ENCODE data around the gene SGTA.

SGTA gene

GRCh38 chr19:2768365-2769132, 14.5 kb downstream of the SGTA start:
- DNase-seq: no peak

- DNase-seq: no peak
These were observed 15.4 kb downstream of the SGTA start for GRCh38 chr19:2767688-2768087.

- no peak for DNase-seq
These were observed 16.3 kb downstream of the SGTA start for GRCh38 chr19:2766594-2767372.

DNA sequence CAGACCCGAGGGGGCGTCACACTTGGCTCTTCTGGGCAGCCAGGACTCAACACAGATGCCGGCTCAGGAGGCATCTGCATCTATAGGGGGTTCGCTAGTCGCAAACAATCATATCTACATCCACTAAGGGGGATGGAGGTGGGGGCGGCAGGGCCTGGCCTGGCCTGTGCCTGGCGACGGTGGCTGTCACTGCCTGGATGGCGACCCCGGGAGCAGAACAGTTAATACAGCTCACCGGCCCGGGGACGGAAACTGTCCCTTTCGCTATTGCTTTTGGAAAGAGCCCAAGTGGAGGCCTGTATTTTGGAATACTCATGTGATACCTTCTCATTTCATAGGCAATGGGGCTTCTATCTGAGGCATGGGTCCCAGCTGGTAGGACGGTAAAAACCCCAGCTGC, 17.7 kb downstream of the SGTA start:
- no peak for DNase-seq

GRCh38 chr19:2764945-2765344, 18.1 kb downstream of the SGTA start:
- no peak for DNase-seq

GRCh38 chr19:2763687-2764086, 19.4 kb downstream of the SGTA start:
- DNase-seq: no peak

DNA sequence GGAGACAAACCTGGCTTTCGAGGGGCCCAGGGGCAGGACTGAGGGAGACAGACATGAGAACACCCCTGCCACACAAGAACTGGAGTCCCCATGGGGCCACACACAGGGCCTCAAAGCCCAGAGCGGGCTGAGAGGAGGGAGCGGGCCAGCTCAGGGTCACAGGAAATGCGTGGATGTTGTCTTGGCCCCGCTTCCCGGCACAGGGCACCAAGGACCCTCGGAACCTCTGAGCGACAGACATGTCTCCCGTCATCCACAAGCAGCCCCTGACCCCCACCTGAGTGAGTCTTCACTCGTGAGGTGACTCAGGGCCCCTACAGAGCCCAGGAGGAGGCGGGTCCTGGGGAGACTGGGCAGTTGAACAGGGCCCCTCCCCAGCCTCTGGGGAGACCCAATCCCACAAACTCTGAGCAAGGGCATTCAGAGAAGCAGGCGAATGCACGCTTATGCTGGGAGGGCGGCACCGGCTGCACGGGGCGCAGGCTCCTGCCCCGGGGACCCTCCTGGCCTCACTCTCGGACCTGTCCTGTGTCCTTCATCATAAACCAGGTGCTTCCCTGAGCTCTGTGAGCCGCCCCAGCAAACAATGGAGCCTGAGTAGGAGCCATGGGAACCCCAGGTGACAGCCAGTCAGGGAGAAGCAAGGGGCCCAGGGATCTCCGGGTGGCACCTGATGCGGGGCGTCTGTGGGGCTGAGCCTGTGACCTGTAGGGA, 20.1 kb downstream of the SGTA start:
- no peak for DNase-seq

DNA sequence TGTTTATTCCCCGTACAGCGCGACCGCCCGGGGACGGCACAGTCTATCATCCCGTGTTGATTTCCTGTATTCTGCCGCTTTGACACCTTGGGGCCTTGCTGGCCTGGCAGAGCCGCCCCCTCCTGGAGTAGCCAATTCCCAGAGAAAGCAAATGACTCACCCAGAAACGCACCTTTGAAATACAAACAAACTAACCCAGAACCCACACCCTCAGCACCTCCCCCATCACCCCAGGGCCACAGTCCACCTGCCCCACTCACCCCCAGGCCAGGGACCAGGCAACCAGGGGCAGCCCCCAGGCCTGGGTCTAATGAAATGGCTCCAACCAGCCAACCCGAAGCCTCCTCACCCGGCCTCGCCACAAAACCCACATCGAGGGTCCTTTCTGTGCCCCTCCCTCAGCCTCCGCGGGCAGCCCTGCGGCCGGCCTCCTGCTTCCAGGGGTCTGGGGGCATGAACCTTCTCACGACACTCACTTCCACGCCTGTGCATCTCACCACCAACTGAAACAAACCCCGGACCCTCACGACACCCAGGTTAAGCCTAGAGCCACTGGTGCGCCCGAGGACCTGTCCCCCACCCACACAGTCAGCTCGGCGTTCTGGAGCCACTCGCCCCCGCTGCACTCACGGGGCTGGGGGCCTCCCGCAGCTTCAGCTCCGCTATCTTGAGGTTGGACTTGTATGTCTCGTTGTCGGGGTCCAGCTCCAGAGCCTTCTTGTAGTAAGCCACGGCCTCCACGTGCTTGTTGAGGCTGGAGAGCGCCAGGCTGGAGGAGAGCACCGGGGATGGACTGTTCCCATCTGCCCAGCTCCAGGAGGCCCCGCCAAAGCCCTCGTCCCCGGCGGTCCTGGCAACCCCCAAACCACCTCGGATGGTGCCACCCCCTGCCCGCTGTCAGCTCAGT, 20.9 kb downstream of the SGTA start:
- DNase-seq: no peak

DNA sequence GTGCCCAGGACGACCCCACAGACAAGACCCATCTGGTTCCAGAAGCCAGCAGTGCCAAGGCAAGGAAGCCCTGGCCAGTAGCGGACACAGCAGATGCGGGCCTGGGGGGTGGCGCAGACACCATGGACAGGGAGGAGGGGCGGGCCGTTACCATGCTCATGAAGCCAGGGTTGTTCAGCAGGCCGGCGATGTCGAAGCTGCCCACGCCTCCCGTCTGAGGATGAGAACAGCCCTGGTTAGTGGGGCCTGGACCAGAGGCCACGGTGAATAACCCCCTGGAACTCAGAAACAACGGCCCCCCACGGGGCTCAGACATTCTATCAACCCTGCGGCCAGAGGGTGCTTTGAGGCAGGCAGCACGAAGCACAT, 21.8 kb downstream of the SGTA start:
- DNase-seq: no peak

DNA sequence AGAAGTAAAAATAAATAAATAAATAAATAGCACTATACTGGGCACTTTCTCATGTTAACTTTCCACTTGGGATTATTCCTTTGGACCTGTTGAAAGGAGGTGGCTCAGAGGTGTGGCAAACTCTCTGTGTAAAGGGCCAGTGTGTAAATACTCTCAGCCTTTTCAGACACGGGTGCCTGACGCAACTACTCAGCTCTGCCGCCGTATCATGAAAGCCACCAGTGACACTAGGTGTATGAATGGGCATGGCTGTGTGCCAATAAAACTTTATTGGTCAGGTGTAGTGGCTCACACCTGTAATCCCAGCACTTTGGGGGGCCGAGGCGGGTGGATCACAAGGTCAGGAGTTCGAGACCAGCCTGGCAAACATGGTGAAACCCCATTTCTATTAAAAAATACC, 23.1 kb downstream of the SGTA start:
- no peak for DNase-seq

DNA sequence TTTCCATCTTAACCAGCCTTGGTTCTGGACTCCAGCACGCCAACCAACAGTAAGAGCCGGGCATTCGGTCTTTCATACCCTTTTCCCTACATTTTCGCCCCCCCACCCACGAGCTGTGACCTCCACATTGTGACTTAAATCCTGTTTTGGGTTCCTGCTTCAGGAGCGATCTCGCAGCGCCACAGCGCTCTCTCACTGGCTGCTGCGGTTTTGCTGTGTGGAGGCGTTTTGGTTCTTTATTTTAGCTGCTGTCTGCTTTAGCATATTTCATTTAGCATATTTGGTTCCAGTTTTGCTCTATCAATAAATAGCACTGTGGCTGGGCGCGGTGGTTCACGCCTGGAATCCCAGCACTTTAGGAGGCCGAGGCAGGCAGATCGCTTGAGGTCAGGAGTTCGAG, 23.7 kb downstream of the SGTA start:
- DNase-seq: no peak

DNA sequence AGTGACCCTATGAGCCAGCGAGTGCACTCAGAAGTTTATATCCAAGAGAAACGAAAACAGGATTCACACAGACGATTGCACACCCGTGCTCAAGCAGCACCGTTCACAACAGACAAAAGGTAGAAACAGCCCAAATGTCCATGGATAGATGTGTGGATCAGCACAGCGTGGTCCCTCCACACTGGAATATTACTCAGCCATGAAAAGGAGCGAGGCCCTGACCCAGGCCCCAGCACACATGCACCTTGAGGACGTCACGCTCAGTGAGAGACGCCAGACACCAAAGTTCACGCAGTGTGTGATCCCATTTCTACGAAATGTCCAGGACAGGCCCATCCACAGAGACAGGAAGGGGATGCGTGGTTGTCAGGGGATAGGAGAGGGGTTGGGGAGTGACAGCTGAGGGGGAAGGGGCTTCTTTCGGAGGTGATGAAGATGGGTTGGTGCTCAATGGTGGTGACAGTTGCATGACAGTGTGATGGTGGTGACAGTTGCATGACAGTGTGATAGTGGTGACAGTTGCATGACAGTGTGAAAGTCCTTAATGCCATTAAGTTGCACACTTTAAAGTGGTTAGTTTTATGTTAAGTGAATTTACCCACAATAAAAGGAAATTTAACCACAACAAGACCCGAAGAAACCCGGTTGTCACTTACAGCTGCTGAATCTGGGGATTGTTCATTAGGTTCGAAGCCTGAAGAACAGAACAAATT, 24.3 kb downstream of the SGTA start:
- DNase-seq: no peak

- DNase-seq: no peak
These were observed 25.9 kb downstream of the SGTA start for GRCh38 chr19:2756921-2757881.

DNA sequence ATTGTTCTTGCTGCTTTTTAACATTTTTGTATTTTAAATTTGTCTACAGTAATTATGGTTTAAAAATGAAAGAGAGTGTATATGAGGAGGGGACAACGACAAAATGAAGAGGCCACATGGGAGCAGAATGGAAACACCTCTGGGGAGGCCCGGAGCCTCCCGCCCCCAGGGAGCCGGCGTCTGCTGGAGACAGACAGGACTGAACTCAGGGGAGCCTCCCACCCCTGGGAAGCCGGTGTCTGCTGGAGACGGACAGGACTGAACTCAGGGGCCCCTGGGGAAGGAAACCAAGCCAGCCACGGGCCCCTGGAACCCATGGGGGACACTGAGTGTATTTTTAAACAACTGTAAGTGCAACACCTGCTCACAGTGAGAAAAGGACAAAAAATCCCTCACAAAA, 26.6 kb downstream of the SGTA start:
- no peak for DNase-seq

DNA sequence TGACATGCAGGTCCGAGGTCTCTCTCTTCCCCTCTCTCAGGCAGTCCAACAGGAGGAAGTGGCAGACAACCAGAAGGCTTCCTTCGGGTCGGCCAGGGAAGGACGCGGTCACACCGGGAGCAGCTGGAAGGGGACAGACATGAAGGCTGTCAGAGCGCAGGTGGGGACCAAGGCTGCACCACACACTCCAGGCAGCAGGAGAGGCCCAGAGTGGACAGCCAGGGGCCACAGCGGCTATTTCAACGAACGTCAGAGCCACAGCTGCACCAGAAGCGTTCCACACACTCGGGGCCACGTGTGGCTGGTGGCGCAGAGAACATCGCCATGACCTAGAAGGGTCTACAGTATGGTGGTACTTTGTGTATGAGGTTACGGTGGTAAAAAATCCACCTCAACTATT, 27.3 kb downstream of the SGTA start:
- no peak for DNase-seq

- DNase-seq: no peak
These were observed 27.7 kb downstream of the SGTA start for GRCh38 chr19:2755448-2755705.

GRCh38 chr19:2754659-2755447, 28.2 kb downstream of the SGTA start:
- DNase-seq: no peak

GRCh38 chr19:2751438-2751830, 31.6 kb downstream of the SGTA start:
- no peak for DNase-seq

DNA sequence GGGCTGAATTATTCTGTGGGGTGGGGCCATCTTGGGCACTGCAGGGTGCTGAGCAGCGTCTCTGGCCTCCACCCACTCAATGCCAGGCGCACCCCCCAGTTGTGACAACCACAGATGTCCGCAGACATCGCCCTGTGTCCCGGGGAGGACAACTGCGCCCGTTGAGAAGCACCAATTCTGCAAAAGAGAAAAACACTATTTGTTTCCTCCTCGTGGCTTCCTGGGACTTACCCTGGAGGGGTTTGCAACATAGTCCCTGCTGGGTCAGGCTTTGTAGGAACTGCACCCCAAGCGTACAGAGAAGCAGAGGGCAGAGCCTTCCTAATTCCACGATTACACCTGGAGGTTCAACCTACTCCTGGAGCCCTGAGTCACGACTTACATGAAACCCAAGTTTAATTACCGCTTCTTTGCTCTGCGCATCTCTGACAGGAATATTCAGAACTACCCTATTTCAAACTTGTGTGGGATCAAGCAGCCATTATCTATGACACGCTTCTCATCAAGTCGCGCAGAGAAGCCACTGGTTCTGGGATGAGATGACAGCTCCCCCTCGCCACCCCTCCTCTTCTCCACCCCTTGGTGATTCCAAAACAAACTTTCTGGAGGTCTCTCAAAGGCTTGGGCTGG, 32.1 kb downstream of the SGTA start:
- no peak for DNase-seq

- no peak for DNase-seq
These were observed 35.7 kb downstream of the SGTA start for GRCh38 chr19:2747349-2747748.
